ENCODE results near the gene NSUN7.
"Not testable (repeated sequence)": the region's sequence is repeated elsewhere in the genome, so short reads cannot be mapped to it uniquely, and the experiment has no call there.

GRCh38 chr4:40817157-40817556 is 67.4 kb downstream of the NSUN7 start:
- not testable (repeated sequence) for TF ChIP-seq POLR2A, CTCF (IDR thresholded peaks at IDR 0.05)

All from testis (tissue), 2 donors.